Measurements from ENCODE around the gene KIAA2012.

Gene KIAA2012

DNA sequence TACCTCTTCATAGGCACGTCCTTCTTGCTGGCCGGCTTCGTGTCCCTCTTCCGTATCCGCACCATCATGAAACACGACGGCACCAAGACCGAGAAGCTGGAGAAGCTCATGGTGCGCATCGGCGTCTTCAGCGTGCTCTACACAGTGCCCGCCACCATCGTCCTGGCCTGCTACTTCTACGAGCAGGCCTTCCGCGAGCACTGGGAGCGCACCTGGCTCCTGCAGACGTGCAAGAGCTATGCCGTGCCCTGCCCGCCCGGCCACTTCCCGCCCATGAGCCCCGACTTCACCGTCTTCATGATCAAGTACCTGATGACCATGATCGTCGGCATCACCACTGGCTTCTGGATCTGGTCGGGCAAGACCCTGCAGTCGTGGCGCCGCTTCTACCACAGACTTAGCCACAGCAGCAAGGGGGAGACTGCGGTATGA lies 37.1 kb upstream of the KIAA2012 start:
- CTCF ChIA-PET = no interaction called here
- no peak for TF ChIP-seq CTCF (IDR thresholded peaks at IDR 0.05; ENCODE audit: control extremely low read depth, extremely low read depth, low read depth, missing control alignments)
- DNase-seq (ENCODE audit: extremely low spot score) = no peak
- POLR2A ChIA-PET = no interaction called here

- CTCF ChIA-PET = no interaction called here
- POLR2A ChIA-PET = no interaction called here
- no peak for DNase-seq (ENCODE audit: extremely low spot score)
- no peak for TF ChIP-seq CTCF (IDR thresholded peaks at IDR 0.05; ENCODE audit: control extremely low read depth, extremely low read depth, low read depth, missing control alignments)
These were observed 36.4 kb upstream of the KIAA2012 start for GRCh38 chr2:202036601-202037037.

DNA sequence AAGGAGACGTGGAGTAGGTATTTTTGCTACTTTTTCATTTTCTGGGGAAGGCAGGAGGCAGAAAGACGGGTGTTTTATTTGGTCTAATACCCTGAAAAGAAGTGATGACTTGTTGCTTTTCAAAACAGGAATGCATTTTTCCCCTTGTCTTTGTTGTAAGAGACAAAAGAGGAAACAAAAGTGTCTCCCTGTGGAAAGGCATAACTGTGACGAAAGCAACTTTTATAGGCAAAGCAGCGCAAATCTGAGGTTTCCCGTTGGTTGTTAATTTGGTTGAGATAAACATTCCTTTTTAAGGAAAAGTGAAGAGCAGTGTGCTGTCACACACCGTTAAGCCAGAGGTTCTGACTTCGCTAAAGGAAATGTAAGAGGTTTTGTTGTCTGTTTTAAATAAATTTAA lies 36.0 kb upstream of the KIAA2012 start:
- no peak for TF ChIP-seq CTCF (IDR thresholded peaks at IDR 0.05; ENCODE audit: control extremely low read depth, extremely low read depth, low read depth, missing control alignments)
- POLR2A ChIA-PET = no interaction called here
- no peak for DNase-seq (ENCODE audit: extremely low spot score)
- CTCF ChIA-PET = no interaction called here

GRCh38 chr2:202038471-202039277 lies 34.4 kb upstream of the KIAA2012 start:
- no peak for TF ChIP-seq CTCF (IDR thresholded peaks at IDR 0.05; ENCODE audit: control extremely low read depth, extremely low read depth, low read depth, missing control alignments)
- ChIA-PET POLR2A (no interaction called here), CTCF (interaction anchor here (0.8 kb wide), 1 partner anchor 27 kb away, joined by 3 read pairs; no protein-coding TSS in a partner anchor)
- no peak for DNase-seq (ENCODE audit: extremely low spot score)

- DNase-seq (ENCODE audit: extremely low spot score) = no peak
- POLR2A ChIA-PET = no interaction called here
- CTCF ChIA-PET = interaction anchor here (0.8 kb wide), 1 partner anchor 26 kb away, joined by 3 read pairs; no protein-coding TSS in a partner anchor
- no peak for TF ChIP-seq CTCF (IDR thresholded peaks at IDR 0.05; ENCODE audit: control extremely low read depth, extremely low read depth, low read depth, missing control alignments)
These were observed 33.6 kb upstream of the KIAA2012 start for GRCh38 chr2:202039278-202040078.

GRCh38 chr2:202040079-202040844 lies 32.8 kb upstream of the KIAA2012 start:
- CTCF ChIA-PET = no interaction called here

More at GRCh38 chr2:202040079-202040844, 32.8 kb upstream of the KIAA2012 start:
- no peak for DNase-seq (ENCODE audit: extremely low spot score)
- no peak for TF ChIP-seq CTCF (IDR thresholded peaks at IDR 0.05; ENCODE audit: control extremely low read depth, extremely low read depth, low read depth, missing control alignments)
- POLR2A ChIA-PET = no interaction called here
